ENCODE results near the gene ZNF674. TPM values are rescaled to one million over a fixed set of nuclear protein-coding genes. Genes with fewer than 3 reads are reported as not detected.
"Not testable (repeated sequence)": the region's sequence is repeated elsewhere in the genome, so short reads cannot be mapped to it uniquely, and the experiment has no call there.

ZNF674 gene
- polyA plus RNA-seq, 4 donors = 0.89 to 3.7 (median 1.3) TPM

DNA sequence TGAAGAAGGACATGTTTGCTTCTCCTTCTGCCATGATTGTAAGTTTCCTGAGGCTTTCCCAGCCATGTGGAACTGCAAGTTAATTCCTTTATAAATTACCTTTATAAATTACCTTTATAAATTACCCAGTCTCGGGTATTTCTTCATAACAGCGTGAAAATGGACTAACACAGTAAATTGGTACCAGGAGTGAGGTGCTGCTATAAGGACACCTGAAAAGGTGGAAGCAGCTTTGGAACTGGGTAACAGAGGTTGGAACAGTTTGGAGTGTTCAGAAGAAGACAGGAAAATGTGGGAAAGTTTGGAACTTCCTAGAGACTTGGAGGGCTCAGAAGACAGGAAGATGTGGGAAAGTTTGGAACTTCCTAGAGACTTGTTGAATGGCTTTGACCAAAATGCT, 66.6 kb downstream of the ZNF674 start:
- not testable (repeated sequence) for H3K36me3 ChIP-seq (ENCODE audit: control insufficient read depth in 3 of 3, insufficient read depth in 2 of 3, low read depth in 1 of 3, low read length in 3 of 3); H3K4me3 ChIP-seq (ENCODE audit: low read depth in 1 of 3, low read length in 3 of 3); FAIRE-seq; H3K27ac ChIP-seq (ENCODE audit: low read depth in 1 of 3, low read length in 2 of 3); H3K9me3 ChIP-seq (ENCODE audit: control insufficient read depth in 2 of 2, insufficient read depth in 1 of 2, low read depth in 1 of 2, low read length in 1 of 2); H3K4me1 ChIP-seq (ENCODE audit: control insufficient read depth in 3 of 3, insufficient read depth in 2 of 3, low read depth in 1 of 3, low read length in 2 of 3); H3K27me3 ChIP-seq (ENCODE audit: control insufficient read depth in 3 of 3, insufficient read depth in 3 of 3, low read length in 3 of 3); DNase-seq
- WGBS, 3 donors = 80 to 98% (median 96%) methylated on average over 2 of the region's 2 CpGs

DNA sequence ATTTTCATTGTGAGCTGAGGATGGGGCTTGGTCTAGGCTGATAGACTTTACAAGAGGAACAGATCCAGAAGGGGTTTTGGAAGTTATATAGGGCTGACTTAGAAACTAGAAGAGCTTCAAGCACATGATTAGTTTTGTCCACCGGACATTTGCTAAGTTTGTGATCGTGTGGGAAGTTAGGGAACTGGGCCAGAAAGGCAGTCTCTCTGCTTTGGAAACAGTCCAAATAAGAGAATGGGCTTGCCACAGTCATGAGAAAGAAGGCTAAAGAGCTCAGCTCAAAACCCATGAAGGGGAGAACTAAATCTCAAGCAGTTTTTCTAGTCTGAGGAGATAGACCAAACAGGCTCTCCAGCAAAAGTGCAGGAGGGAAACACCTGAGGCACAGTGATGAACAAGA, 67.8 kb downstream of the ZNF674 start:
- Histone ChIP-seq H3K36me3 (ENCODE audit: control insufficient read depth in 3 of 3, insufficient read depth in 2 of 3, low read depth in 1 of 3, low read length in 3 of 3) (peaks cover 0 to 2% (median 2%) of the 10 kb centered on the region in 3 donors), H3K4me1 (ENCODE audit: control insufficient read depth in 3 of 3, insufficient read depth in 2 of 3, low read depth in 1 of 3, low read length in 2 of 3) (no peaks in the 10 kb centered on the region), H3K4me3 (ENCODE audit: low read depth in 1 of 3, low read length in 3 of 3) (no peak overlapping the region), H3K9me3 (ENCODE audit: control insufficient read depth in 2 of 2, insufficient read depth in 1 of 2, low read depth in 1 of 2, low read length in 1 of 2) (peaks cover 0 to 3% of the 10 kb centered on the region in 2 donors), H3K27me3 (ENCODE audit: control insufficient read depth in 3 of 3, insufficient read depth in 3 of 3, low read length in 3 of 3) (no peaks in the 10 kb centered on the region), H3K27ac (ENCODE audit: low read depth in 1 of 3, low read length in 2 of 3) (no peak overlapping the region)
- no peak for DNase-seq
- no peak for FAIRE-seq
- WGBS, 3 donors = 35 to 75% (median 62%) methylated on average over 2 of the region's 2 CpGs

- Histone ChIP-seq H3K9me3 (ENCODE audit: control insufficient read depth in 2 of 2, insufficient read depth in 1 of 2, low read depth in 1 of 2, low read length in 1 of 2) (no peaks in the 10 kb centered on the region), H3K27me3 (ENCODE audit: control insufficient read depth in 3 of 3, insufficient read depth in 3 of 3, low read length in 3 of 3) (no peaks in the 10 kb centered on the region), H3K27ac (ENCODE audit: low read depth in 1 of 3, low read length in 2 of 3) (no peak overlapping the region), H3K4me1 (ENCODE audit: control insufficient read depth in 3 of 3, insufficient read depth in 2 of 3, low read depth in 1 of 3, low read length in 2 of 3) (no peaks in the 10 kb centered on the region), H3K36me3 (ENCODE audit: control insufficient read depth in 3 of 3, insufficient read depth in 2 of 3, low read depth in 1 of 3, low read length in 3 of 3) (peaks cover 2 to 9% (median 5%) of the 10 kb centered on the region in 3 donors), H3K4me3 (ENCODE audit: low read depth in 1 of 3, low read length in 3 of 3) (no peak overlapping the region)
- 70 to 92% (median 92%) methylated on average over 1 of the region's 1 CpG for WGBS, 3 donors
- no peak for DNase-seq
- FAIRE-seq = no peak
These were observed 80.0 kb downstream of the ZNF674 start for GRCh38 chrX:46465203-46465602.

- H3K36me3 ChIP-seq (ENCODE audit: control insufficient read depth in 3 of 3, insufficient read depth in 2 of 3, low read depth in 1 of 3, low read length in 3 of 3) = peaks cover 2 to 9% (median 5%) of the 10 kb centered on the region in 3 donors
- no peak for FAIRE-seq
- no peak for DNase-seq
- no peaks in the 10 kb centered on the region for H3K4me1 ChIP-seq (ENCODE audit: control insufficient read depth in 3 of 3, insufficient read depth in 2 of 3, low read depth in 1 of 3, low read length in 2 of 3)
- H3K27me3 ChIP-seq (ENCODE audit: control insufficient read depth in 3 of 3, insufficient read depth in 3 of 3, low read length in 3 of 3) = no peaks in the 10 kb centered on the region
- H3K4me3 ChIP-seq (ENCODE audit: low read depth in 1 of 3, low read length in 3 of 3) = no peak overlapping the region
- H3K27ac ChIP-seq (ENCODE audit: low read depth in 1 of 3, low read length in 2 of 3) = no peak overlapping the region
- no peaks in the 10 kb centered on the region for H3K9me3 ChIP-seq (ENCODE audit: control insufficient read depth in 2 of 2, insufficient read depth in 1 of 2, low read depth in 1 of 2, low read length in 1 of 2)
- 26 to 41% (median 35%) methylated on average over 3 of the region's 3 CpGs for WGBS, 3 donors
These were observed 81.5 kb downstream of the ZNF674 start for GRCh38 chrX:46463682-46464081.

GRCh38 chrX:46461660-46462191, 83.5 kb downstream of the ZNF674 start:
- WGBS, 3 donors = 44 to 92% (median 49%) methylated on average over 1 to 2 of the region's 2 CpGs
- no peaks in the 10 kb centered on the region for H3K9me3 ChIP-seq (ENCODE audit: control insufficient read depth in 2 of 2, insufficient read depth in 1 of 2, low read depth in 1 of 2, low read length in 1 of 2)
- DNase-seq (no peak), FAIRE-seq (no peak)
- no peaks in the 10 kb centered on the region for H3K27me3 ChIP-seq (ENCODE audit: control insufficient read depth in 3 of 3, insufficient read depth in 3 of 3, low read length in 3 of 3)
- no peaks in the 10 kb centered on the region for H3K4me1 ChIP-seq (ENCODE audit: control insufficient read depth in 3 of 3, insufficient read depth in 2 of 3, low read depth in 1 of 3, low read length in 2 of 3)
- no peak overlapping the region for H3K4me3 ChIP-seq (ENCODE audit: low read depth in 1 of 3, low read length in 3 of 3)
- no peak overlapping the region for H3K27ac ChIP-seq (ENCODE audit: low read depth in 1 of 3, low read length in 2 of 3)
- H3K36me3 ChIP-seq (ENCODE audit: control insufficient read depth in 3 of 3, insufficient read depth in 2 of 3, low read depth in 1 of 3, low read length in 3 of 3) = peaks cover 2 to 9% (median 5%) of the 10 kb centered on the region in 3 donors

DNA sequence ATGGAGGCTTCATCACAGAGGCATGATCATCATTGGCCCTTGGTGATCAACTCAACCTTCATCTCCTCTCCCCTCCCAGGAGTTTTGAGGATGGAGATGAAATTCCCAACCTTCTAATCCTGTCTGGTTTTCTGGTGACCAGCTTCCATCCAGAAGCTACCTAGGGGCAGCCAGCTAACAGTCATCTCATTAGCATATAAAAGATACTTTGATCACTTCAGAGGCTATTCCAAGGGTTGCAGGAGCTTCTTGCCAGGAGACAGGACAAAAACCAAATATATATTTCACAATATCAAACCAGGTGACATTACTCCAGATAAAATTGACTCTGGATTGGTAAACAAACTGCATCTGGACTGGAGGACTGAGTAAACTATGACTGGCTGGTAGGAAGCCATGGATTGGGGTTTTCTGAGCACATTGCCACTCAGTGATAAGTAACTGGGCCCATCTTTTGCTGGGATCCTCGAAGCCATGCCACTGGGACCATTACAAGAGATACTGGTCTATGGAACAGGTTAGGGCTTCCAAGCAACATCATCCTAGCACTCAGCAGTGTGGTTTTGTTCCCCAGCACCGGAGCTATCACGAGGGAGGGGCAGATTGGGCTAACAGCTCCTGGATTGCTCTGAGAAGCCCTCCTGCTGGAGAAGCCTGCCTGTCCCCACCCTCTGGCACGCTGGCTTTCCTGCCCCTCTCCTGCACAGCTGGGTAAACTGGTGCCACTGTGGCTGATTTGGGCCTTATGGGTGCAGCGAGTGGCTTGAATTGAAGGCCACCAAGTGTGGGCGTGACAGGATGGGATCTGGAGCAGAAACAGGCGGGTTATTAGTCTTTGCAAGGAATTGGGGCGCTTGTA, 84.2 kb downstream of the ZNF674 start:
- FAIRE-seq; H3K4me1 ChIP-seq (ENCODE audit: control insufficient read depth in 3 of 3, insufficient read depth in 2 of 3, low read depth in 1 of 3, low read length in 2 of 3); H3K27ac ChIP-seq (ENCODE audit: low read depth in 1 of 3, low read length in 2 of 3); H3K9me3 ChIP-seq (ENCODE audit: control insufficient read depth in 2 of 2, insufficient read depth in 1 of 2, low read depth in 1 of 2, low read length in 1 of 2); H3K4me3 ChIP-seq (ENCODE audit: low read depth in 1 of 3, low read length in 3 of 3); H3K36me3 ChIP-seq (ENCODE audit: control insufficient read depth in 3 of 3, insufficient read depth in 2 of 3, low read depth in 1 of 3, low read length in 3 of 3); H3K27me3 ChIP-seq (ENCODE audit: control insufficient read depth in 3 of 3, insufficient read depth in 3 of 3, low read length in 3 of 3); DNase-seq: not testable (repeated sequence)
- 69 to 84% (median 76%) methylated on average over 7 to 8 of the region's 8 CpGs for WGBS, 3 donors

DNA sequence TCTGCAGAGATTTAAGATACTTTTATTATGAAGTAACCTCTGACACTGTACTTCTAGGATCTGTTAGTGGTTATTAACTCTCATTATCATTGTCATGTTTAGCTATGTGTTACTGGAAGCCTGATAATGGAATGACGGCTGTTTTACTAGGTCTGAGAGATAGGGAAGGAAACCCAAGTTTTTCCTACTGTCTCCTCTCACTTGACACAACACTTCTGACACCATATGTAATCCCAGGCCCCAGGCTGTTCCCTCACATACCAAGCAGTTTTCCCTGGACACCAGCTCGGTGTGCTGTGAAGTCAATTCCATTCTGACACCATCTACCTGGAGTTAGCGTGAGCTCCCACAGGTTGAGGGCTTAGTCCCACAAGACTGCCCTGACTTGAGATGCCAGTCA, 85.6 kb downstream of the ZNF674 start:
- 74 to 86% (median 78%) methylated on average over 3 of the region's 3 CpGs for WGBS, 3 donors
- Histone ChIP-seq H3K27ac (ENCODE audit: low read depth in 1 of 3, low read length in 2 of 3) (no peak overlapping the region), H3K4me3 (ENCODE audit: low read depth in 1 of 3, low read length in 3 of 3) (no peak overlapping the region), H3K4me1 (ENCODE audit: control insufficient read depth in 3 of 3, insufficient read depth in 2 of 3, low read depth in 1 of 3, low read length in 2 of 3) (no peaks in the 10 kb centered on the region), H3K9me3 (ENCODE audit: control insufficient read depth in 2 of 2, insufficient read depth in 1 of 2, low read depth in 1 of 2, low read length in 1 of 2) (no peaks in the 10 kb centered on the region), H3K27me3 (ENCODE audit: control insufficient read depth in 3 of 3, insufficient read depth in 3 of 3, low read length in 3 of 3) (no peaks in the 10 kb centered on the region), H3K36me3 (ENCODE audit: control insufficient read depth in 3 of 3, insufficient read depth in 2 of 3, low read depth in 1 of 3, low read length in 3 of 3) (peaks cover 0 to 9% (median 5%) of the 10 kb centered on the region in 3 donors)
- FAIRE-seq = no peak
- DNase-seq = peak in 1 of 2 donors; percentile 1

GRCh38 chrX:46456125-46456922, 88.9 kb downstream of the ZNF674 start:
- peak; percentile 88 for FAIRE-seq
- H3K36me3 ChIP-seq (ENCODE audit: control insufficient read depth in 3 of 3, insufficient read depth in 2 of 3, low read depth in 1 of 3, low read length in 3 of 3) = peaks cover 0 to 3% (median 0%) of the 10 kb centered on the region in 3 donors
- H3K4me3 ChIP-seq (ENCODE audit: low read depth in 1 of 3, low read length in 3 of 3) = no peak overlapping the region
- H3K4me1 ChIP-seq (ENCODE audit: control insufficient read depth in 3 of 3, insufficient read depth in 2 of 3, low read depth in 1 of 3, low read length in 2 of 3) = no peaks in the 10 kb centered on the region
- no peak for DNase-seq
- 71 to 91% (median 85%) methylated on average over 3 of the region's 3 CpGs for WGBS, 3 donors
- H3K27ac ChIP-seq (ENCODE audit: low read depth in 1 of 3, low read length in 2 of 3) = peak overlapping the region in 1 of 3 donors; percentile 11
- no peaks in the 10 kb centered on the region for H3K9me3 ChIP-seq (ENCODE audit: control insufficient read depth in 2 of 2, insufficient read depth in 1 of 2, low read depth in 1 of 2, low read length in 1 of 2)
- no peaks in the 10 kb centered on the region for H3K27me3 ChIP-seq (ENCODE audit: control insufficient read depth in 3 of 3, insufficient read depth in 3 of 3, low read length in 3 of 3)

Data from small intestine (tissue), 7 donors.